Tibial artery (tissue), 4 donors: ENCODE results near the gene ACAD11.

Experiments
- DNase-seq, 2 donors: peaks; one replicate each; pipeline ENCODE4 v3.0.0-alpha.2; 2019
- H3K27ac ChIP-seq, 2 donors: fragments of 200-600 bp; sonication (generic) in 1 of 2; 1 replicate in 1 of 2; 2 replicates in 1 of 2; pipeline ENCODE4 v1.5.1; 2018 to 2019; ENCODE audit warnings: mild to moderate bottlenecking in 1 of 2
- H3K27me3 ChIP-seq, 2 donors: fragments of 200-600 bp; sonication (generic) in 1 of 2; one replicate each; pipeline versions ENCODE4 v1.5.1 to v1.6.0; 2016 to 2019
- H3K36me3 ChIP-seq, 3 donors: fragments of 200-600 bp; sonication (generic) in 2 of 3; one replicate each; pipeline ENCODE4 v1.5.1; 2016 to 2019; ENCODE audit warnings: mild to moderate bottlenecking in 2 of 3
- H3K4me1 ChIP-seq, 4 donors: fragments of 200-600 bp; sonication (generic) in 2 of 4; 1 replicate in 3 of 4; 2 replicates in 1 of 4; pipeline ENCODE4 v1.5.1; 2016 to 2019
- H3K4me3 ChIP-seq, 2 donors: fragments of 200-600 bp; sonication (generic) in 1 of 2; 1 replicate in 1 of 2; 2 replicates in 1 of 2; pipeline ENCODE4 v1.5.1; 2018 to 2019; ENCODE audit warnings: mild to moderate bottlenecking in 2 of 2
- H3K9me3 ChIP-seq, 3 donors: fragments of 200-600 bp; sonication (generic) in 1 of 3; one replicate each; pipeline ENCODE4 v1.5.1; 2016 to 2019
- CTCF ChIP-seq, 2 experiments: fragments of 200-600 bp in 1 of 2; fragments of 450-650 bp in 1 of 2; IDR thresholded peaks; one replicate each; pipeline ENCODE4 v1.5.1; 2017 to 2019; ENCODE audit warnings: antibody characterized with exemption in 2 of 2, mild to moderate bottlenecking in 1 of 2, moderate library complexity in 1 of 2
- intact Hi-C: fragments of 100-400 bp; cut with DNase I; formaldehyde crosslinking; loops from one replicate; pipeline ENCODE4 v1.15.0; 2023; ENCODE audit warnings: low total_unique reads

The ACAD11 gene

DNA sequence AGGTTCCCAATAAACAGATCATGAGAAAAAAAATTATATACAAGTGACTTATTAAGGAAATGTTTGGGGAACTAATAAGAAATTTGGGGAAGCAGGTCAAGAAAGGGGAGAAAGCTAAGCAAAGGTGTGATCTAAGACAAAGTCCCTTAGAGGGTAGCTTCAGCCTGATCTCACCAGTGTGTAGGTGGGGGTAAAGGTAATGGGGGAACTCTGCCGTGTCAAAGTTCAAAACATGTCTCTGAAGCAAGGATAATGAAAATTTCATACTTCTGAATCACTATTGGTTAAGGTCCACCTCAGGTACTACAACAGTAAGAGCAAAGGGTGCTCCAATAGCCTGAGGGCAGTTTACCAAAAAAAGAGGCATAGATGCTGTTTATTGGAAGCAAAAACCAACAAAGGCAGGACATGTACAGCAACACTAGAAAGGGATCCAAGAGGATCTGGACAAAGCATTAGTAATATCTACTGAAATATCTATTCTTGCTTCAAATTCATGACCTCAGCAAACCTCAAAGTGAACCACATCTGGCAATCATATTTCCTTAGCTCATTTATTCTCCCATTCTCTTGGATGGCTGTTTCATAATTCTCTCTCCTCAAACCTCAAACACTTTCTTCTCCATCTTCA, 6.9 kb downstream of the ACAD11 start:
- H3K36me3 ChIP-seq: no peaks in the 10 kb centered on the region
- no peaks in the 10 kb centered on the region for H3K9me3 ChIP-seq
- TF ChIP-seq CTCF (IDR thresholded peaks at IDR 0.05): no peak
- no peak overlapping the region for H3K27ac ChIP-seq
- no peaks in the 10 kb centered on the region for H3K27me3 ChIP-seq
- DNase-seq: no peak
- H3K4me3 ChIP-seq: no peak overlapping the region
- intact Hi-C loops: no loop called here
- peaks cover 0 to under 1% (median 0%) of the 10 kb centered on the region in 4 donors for H3K4me1 ChIP-seq

GRCh38 chr3:132650153-132650552, 9.5 kb downstream of the ACAD11 start:
- intact Hi-C loops: no loop called here
- H3K27ac ChIP-seq: no peak overlapping the region
- no peaks in the 10 kb centered on the region for H3K4me1 ChIP-seq
- no peak overlapping the region for H3K4me3 ChIP-seq
- H3K9me3 ChIP-seq: no peaks in the 10 kb centered on the region
- H3K36me3 ChIP-seq: no peaks in the 10 kb centered on the region
- H3K27me3 ChIP-seq: no peaks in the 10 kb centered on the region
- no peak for DNase-seq
- no peak for TF ChIP-seq CTCF (IDR thresholded peaks at IDR 0.05)

DNA sequence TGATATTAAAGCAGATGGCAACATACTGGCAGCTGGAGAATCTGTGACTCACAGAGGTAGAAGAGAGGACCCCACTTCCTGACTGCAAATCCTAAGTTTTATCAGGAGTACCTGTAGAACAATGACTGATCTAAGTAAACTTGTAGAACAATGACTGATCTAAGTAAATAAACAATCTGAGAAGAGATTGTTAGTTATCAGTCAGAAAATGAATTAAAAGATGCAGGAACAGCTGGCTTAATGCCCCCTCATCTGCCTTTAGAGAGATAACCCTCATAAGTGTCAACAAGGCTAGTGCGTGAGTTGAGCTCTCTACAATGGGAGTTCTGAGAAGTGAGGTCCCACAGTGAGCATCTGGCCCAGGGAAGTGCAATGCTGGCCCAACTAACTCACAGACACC, 14.6 kb downstream of the ACAD11 start:
- Histone ChIP-seq H3K27ac (no peak overlapping the region), H3K27me3 (no peaks in the 10 kb centered on the region), H3K4me1 (no peaks in the 10 kb centered on the region), H3K36me3 (peaks cover 0 to 14% (median 0%) of the 10 kb centered on the region in 3 donors), H3K9me3 (no peaks in the 10 kb centered on the region), H3K4me3 (no peak overlapping the region)
- DNase-seq: no peak
- no peak for TF ChIP-seq CTCF (IDR thresholded peaks at IDR 0.05)
- intact Hi-C loops: loop anchor here (2.0 kb wide), 1 partner anchor 108 kb away; no protein-coding TSS in a partner anchor

DNA sequence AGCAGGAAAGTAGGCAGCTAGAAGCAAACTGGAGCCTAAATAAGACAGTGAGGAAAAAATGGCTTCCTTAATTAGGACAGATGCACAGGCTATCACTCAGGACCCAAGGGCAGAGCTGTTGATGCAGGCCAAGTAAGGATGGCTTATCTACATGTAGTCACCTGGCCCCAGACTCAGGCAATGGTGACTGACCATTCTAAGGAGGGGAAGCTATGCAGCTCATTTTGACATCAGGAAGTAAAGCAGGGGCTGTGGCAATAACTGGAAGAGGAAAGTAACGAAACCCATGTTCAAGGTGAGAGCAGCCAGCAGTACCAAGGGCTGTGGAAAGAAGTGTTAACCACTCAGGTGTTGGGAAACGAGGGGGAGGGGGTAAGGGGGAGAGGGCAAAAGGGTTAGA, 16.2 kb downstream of the ACAD11 start:
- H3K27ac ChIP-seq: no peak overlapping the region
- TF ChIP-seq CTCF (IDR thresholded peaks at IDR 0.05): no peak
- H3K27me3 ChIP-seq: no peaks in the 10 kb centered on the region
- H3K36me3 ChIP-seq: peaks cover 11 to 31% (median 13%) of the 10 kb centered on the region in 3 donors
- no peak overlapping the region for H3K4me3 ChIP-seq
- DNase-seq: no peak
- no peaks in the 10 kb centered on the region for H3K4me1 ChIP-seq
- no peaks in the 10 kb centered on the region for H3K9me3 ChIP-seq
- intact Hi-C loops: no loop called here

DNA sequence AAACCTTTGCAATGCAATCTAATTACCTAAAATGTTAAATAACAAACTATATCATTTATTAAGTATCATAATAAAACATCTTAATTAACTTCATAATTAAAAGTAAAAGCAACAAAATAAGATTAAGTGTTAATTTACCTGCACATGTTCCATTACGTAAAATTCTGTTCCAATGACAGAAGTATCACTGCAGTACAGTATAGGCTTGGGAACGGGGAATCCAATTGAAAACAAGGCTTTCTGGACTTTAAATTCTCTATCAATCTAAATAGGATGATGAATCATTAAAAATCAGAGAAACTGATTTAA, 17.1 kb downstream of the ACAD11 start:
- Histone ChIP-seq H3K27me3 (no peaks in the 10 kb centered on the region), H3K27ac (no peak overlapping the region), H3K4me1 (no peaks in the 10 kb centered on the region), H3K9me3 (no peaks in the 10 kb centered on the region), H3K4me3 (no peak overlapping the region), H3K36me3 (peaks cover 15 to 32% (median 15%) of the 10 kb centered on the region in 3 donors)
- DNase-seq: no peak
- TF ChIP-seq CTCF (IDR thresholded peaks at IDR 0.05): no peak
- intact Hi-C loops: no loop called here
